ENCODE data around the gene RNF208.

The RNF208 gene

DNA sequence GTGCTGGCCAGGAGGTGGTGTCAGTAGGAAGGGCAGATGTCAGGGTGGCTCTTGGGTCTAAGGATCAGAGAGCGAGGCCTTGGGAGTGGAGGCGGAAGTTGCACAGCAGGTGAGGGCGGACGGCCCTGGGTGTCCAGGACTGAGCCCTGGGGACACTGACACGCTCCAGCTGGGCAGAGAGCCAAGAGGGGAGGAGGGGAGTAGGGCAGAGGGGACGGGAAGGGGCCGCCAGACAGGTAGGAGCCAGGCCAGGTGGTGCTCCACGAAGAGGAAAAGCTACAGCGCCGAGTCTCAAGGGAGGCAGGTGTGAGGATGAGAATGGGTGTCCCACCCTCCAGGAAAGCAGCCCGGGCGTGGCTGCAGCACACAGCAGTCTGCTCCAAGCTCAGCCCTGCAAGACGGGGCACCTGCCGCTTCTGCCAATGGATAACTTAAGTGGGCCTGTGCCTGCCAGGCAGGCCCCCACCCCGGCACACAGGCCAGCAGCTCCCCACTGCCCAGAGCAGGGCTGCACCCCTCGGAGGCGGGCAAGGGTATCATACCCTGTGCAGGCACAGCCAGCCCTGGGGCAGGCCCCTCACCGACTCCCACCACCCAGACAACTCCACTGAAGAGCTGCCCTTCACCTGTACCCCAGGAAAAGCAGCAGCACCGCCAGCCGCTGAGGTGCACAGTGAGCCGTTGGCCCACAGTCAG, 26.4 kb downstream of the RNF208 start:
- TF ChIP-seq, protein P1, sequence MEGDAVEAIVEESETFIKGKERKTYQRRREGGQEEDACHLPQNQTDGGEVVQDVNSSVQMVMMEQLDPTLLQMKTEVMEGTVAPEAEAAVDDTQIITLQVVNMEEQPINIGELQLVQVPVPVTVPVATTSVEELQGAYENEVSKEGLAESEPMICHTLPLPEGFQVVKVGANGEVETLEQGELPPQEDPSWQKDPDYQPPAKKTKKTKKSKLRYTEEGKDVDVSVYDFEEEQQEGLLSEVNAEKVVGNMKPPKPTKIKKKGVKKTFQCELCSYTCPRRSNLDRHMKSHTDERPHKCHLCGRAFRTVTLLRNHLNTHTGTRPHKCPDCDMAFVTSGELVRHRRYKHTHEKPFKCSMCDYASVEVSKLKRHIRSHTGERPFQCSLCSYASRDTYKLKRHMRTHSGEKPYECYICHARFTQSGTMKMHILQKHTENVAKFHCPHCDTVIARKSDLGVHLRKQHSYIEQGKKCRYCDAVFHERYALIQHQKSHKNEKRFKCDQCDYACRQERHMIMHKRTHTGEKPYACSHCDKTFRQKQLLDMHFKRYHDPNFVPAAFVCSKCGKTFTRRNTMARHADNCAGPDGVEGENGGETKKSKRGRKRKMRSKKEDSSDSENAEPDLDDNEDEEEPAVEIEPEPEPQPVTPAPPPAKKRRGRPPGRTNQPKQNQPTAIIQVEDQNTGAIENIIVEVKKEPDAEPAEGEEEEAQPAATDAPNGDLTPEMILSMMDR (IDR thresholded peaks at IDR 0.05; ENCODE audit: insufficient read depth, low read depth, low read length, missing control alignments) = no peak

DNA sequence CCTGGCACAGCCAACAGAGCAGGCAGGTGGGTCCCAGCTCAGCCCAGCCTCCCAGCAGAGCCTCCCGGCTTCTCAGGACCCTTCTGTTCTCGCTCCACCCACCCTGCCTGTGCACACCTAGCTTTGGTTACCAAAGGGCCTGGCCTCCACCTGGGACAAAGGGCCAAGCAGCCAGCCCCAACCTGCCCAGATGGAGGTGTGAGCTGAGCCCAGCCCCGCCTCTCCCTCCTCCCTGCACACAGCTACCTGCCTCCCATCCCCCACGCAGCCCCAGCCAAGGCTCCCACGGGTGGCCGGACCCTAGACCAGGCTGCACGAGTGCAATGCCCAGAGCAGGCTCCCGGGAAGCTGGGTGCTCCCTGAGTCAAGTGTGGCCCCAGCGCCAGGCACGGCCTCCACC, 27.1 kb downstream of the RNF208 start:
- TF ChIP-seq, protein P1 (IDR thresholded peaks at IDR 0.05; ENCODE audit: insufficient read depth, low read depth, low read length, missing control alignments) = no peak
- H3K4me3 ChIP-seq (ENCODE audit: low read depth, low read length) = no peak overlapping the region
- DNase-seq (ENCODE audit: low read depth) = no peak

More for the DNA sequence above, 26.4 kb downstream of the RNF208 start:
- H3K4me3 ChIP-seq (ENCODE audit: low read depth, low read length) = no peak overlapping the region
- DNase-seq (ENCODE audit: low read depth) = no peak

DNA sequence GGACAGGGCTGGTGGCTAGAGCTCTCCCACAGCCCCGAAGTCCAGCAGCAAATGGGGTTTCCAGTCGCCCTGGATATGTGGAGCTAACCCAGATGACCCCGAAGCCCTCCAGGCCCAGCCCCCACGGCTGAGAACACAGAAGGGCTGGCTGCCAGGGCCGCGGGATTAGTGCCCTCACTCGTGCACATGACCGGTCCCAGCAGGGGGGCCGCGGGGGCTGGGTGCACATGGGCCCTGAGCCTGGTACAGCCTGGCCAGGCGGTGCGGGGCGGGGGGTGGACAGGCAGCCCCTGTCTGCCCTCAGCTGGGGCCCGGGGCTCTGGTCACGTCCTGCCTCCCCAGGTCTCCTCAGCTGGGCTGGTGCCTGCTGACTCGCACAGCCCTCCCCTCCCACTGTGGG, 27.7 kb downstream of the RNF208 start:
- TF ChIP-seq, protein P1 (IDR thresholded peaks at IDR 0.05; ENCODE audit: insufficient read depth, low read depth, low read length, missing control alignments) = no peak

DNA sequence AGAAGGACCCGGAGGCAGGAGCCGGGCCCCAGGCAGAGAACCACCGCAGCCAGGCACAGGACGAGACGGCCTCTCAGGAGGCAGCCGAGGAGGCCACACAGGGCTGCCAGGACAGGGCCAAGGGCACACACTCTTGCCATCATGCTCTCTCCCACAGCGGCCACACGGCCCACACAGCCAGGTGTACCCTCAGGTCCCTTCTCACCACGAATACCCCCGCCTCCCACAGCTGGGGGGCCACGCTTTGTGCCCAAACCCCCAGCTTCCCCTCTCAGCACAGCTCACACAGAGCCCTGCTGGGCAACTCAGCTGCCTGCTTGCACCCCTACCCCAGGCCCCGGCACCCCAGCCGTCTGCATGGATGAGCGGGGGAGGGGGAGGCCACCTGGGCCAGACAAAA, 28.3 kb downstream of the RNF208 start:
- no peak for DNase-seq (ENCODE audit: low read depth)
- TF ChIP-seq, protein P1 (IDR thresholded peaks at IDR 0.05; ENCODE audit: insufficient read depth, low read depth, low read length, missing control alignments) = no peak

More for the DNA sequence above, 27.7 kb downstream of the RNF208 start:
- no peak for DNase-seq (ENCODE audit: low read depth)
- H3K4me3 ChIP-seq (ENCODE audit: low read depth, low read length) = no peak overlapping the region

DNA sequence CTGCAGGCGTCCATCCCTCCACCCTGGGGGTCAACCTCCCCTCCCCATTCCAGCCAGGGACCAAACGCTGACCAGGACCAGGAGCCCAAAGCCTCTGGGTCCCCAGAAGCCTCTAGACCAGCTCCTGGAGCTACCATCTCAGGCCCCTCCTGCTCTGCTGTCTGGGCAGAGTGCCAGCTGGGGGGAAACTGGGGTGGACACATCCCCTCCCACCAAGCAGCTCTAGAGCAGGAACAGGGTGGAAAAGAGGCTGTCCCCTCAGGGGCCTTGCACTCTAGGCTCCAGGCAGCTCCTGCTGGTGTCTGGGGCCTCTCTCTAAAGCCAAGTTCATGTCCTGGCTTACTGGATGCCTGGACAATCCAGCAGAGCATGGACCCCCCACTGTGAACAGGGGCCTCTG, 29.2 kb downstream of the RNF208 start:
- H3K4me3 ChIP-seq (ENCODE audit: low read depth, low read length) = no peak overlapping the region
- TF ChIP-seq, protein P1 (IDR thresholded peaks at IDR 0.05; ENCODE audit: insufficient read depth, low read depth, low read length, missing control alignments) = no peak
- DNase-seq (ENCODE audit: low read depth) = no peak

More for the DNA sequence above, 28.3 kb downstream of the RNF208 start:
- no peak overlapping the region for H3K4me3 ChIP-seq (ENCODE audit: low read depth, low read length)

DNA sequence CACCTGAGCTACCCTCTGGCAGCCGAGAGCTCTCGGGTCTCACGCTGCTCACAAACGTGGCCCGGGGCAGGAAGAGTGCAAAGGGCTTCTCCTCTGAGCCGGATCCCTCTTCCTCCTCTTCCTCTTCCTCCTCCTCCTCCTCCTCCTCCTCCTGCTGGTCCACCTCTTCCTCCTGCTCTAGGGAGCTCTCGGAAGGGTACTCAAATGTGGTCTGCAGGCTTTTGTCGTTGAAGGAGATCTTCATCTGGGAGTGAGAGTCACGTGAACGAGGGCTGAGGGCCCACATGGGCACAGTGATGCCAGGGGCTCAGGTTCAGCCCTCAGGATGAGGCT, 29.6 kb downstream of the RNF208 start:
- TF ChIP-seq, protein P1 (IDR thresholded peaks at IDR 0.05; ENCODE audit: insufficient read depth, low read depth, low read length, missing control alignments) = no peak
- DNase-seq (ENCODE audit: low read depth) = no peak
- no peak overlapping the region for H3K4me3 ChIP-seq (ENCODE audit: low read depth, low read length)
